HepG2 (cell line): ENCODE measurements around the gene ETHE1. TPM values are rescaled to one million over a fixed set of nuclear protein-coding genes. Genes with fewer than 3 reads are reported as not detected.

Experiments used
- ATAC-seq: fragments of 200-7000 bp; cut with Tn5 transposase; 3 replicates; pipeline ENCODE4 v1.9.1; 2020; ENCODE audit warnings: mild to moderate bottlenecking, moderate library complexity
- BruUV-seq: library from RNA; stranded (reverse); fragments of 400-500 nt; replicated peaks from 2 replicates; lab custom pipeline; 2021; lab: Mats Ljungman, UMichigan
- CTCF ChIA-PET: fragments of 300-600 bp; formaldehyde crosslinking; extraction: SDS; loops from one replicate; lab custom pipeline; 2021; ENCODE audit warnings: low total read pairs, inconsistent platforms, low intra/inter-chr PET ratio; lab: Yijun Ruan, JAX
- POLR2A ChIA-PET: fragments of 350-600 bp; sonication (Branson Sonifier 250); formaldehyde crosslinking; loops from one replicate; lab custom pipeline; 2020; ENCODE audit warnings: antibody characterized with exemption, inconsistent platforms; lab: Yijun Ruan, JAX
- DNase-seq: peaks from one replicate; pipeline ENCODE4 v3.0.0-alpha.2; 2015; ENCODE audit warnings: low spot score
- FAIRE-seq: peaks from 3 replicates; lab custom pipeline; 2011; peaks lifted over from hg19 to GRCh38; lab: Jason Lieb, UNC
- H2AFZ ChIP-seq: one replicate; pipeline ENCODE4 v1.6.1; 2011; ENCODE audit warnings: low read length, inconsistent platforms
- H3K27ac ChIP-seq: fragments of 300-600 bp; 3 replicates; pipeline ENCODE4 v1.8.0; 2011; ENCODE audit warnings: mixed run types, mild to moderate bottlenecking, mixed read lengths, low read length, inconsistent platforms; ENCODE audit not compliant: insufficient read depth; ENCODE audit errors: extremely low read length
- H3K27me3 ChIP-seq, 2 experiments: fragments of 200-600 bp in 1 of 2; 2 replicates in 1 of 2; 3 replicates in 1 of 2; pipeline versions ENCODE4 v1.6.0 to v1.8.0; 2011; ENCODE audit warnings: low read length in 2 of 2, mild to moderate bottlenecking in 2 of 2, moderate library complexity in 2 of 2, inconsistent platforms in 1 of 2; ENCODE audit not compliant: insufficient read depth in 2 of 2, control insufficient read depth in 1 of 2
- H3K36me3 ChIP-seq, 2 experiments: fragments of 200-600 bp in 1 of 2; replicated peaks in 1 of 2; 2 replicates in 1 of 2; 3 replicates in 1 of 2; pipeline versions ENCODE4 v1.5.1 to v1.8.0; 2011; ENCODE audit warnings: low read length in 2 of 2, inconsistent platforms in 1 of 2; ENCODE audit not compliant: insufficient read depth in 2 of 2, control insufficient read depth in 1 of 2
- H3K4me1 ChIP-seq: 2 replicates; pipeline ENCODE4 v1.5.1; 2012; ENCODE audit warnings: low read length, inconsistent platforms; ENCODE audit not compliant: insufficient read depth
- H3K4me2 ChIP-seq: 2 replicates; pipeline ENCODE4 v1.6.0; 2011; ENCODE audit warnings: low read depth, low read length, inconsistent platforms
- H3K4me3 ChIP-seq, 3 experiments: fragments of 200-600 bp in 1 of 3; sonication (generic), shearing (Covaris generic) in 1 of 3; replicated peaks in 1 of 3; 2 replicates each; pipeline ENCODE4 v1.5.1; 2011 to 2016; ENCODE audit warnings: low read length in 3 of 3, inconsistent platforms in 2 of 3, low read depth in 2 of 3, mild to moderate bottlenecking in 2 of 3, control low read depth in 1 of 3, mixed read lengths in 1 of 3; ENCODE audit not compliant: insufficient read depth in 1 of 3
- H3K79me2 ChIP-seq: one replicate; pipeline ENCODE4 v1.6.1; 2011; ENCODE audit warnings: low read length, inconsistent platforms; ENCODE audit not compliant: insufficient read depth
- H3K9ac ChIP-seq: 2 replicates; pipeline ENCODE4 v1.6.0; 2011; ENCODE audit warnings: mild to moderate bottlenecking, low read depth, low read length, inconsistent platforms; ENCODE audit not compliant: insufficient read depth
- H3K9me3 ChIP-seq: 2 replicates; pipeline ENCODE4 v1.5.1; 2012; ENCODE audit warnings: mild to moderate bottlenecking, low read length
- H4K20me1 ChIP-seq: 2 replicates; pipeline ENCODE4 v1.6.0; 2011; ENCODE audit warnings: inconsistent platforms, mild to moderate bottlenecking, low read length, moderate library complexity; ENCODE audit not compliant: insufficient read depth
- SIN3A ChIP-seq: IDR thresholded peaks from 2 replicates; pipeline ENCODE4 v1.6.1; 2011; ENCODE audit warnings: low read depth, mild to moderate bottlenecking, control low read depth, low read length, borderline replicate concordance
- SMAD9 ChIP-seq: sonication (generic); formaldehyde crosslinking; IDR thresholded peaks from 2 replicates; pipeline ENCODE4 v1.5.1; 2020; ENCODE audit warnings: mild to moderate bottlenecking, missing genetic modification reagents
- TBL1XR1 ChIP-seq: fragments of 150-350 bp; IDR thresholded peaks from 2 replicates; pipeline ENCODE4 v1.6.1; 2014; ENCODE audit warnings: borderline replicate concordance, low read length; ENCODE audit not compliant: partially characterized antibody
- TOPORS ChIP-seq: sonication (generic); formaldehyde crosslinking; IDR thresholded peaks from 2 replicates; pipeline ENCODE4 v1.8.0; 2023; ENCODE audit warnings: mild to moderate bottlenecking, missing genetic modification reagents
- ZFYVE20 ChIP-seq: sonication (generic); formaldehyde crosslinking; IDR thresholded peaks from 2 replicates; pipeline ENCODE4 v1.8.0; 2023; ENCODE audit warnings: low read depth, mild to moderate bottlenecking, moderate library complexity, missing genetic modification reagents, borderline replicate concordance
- ZNF331 ChIP-seq: sonication (generic); formaldehyde crosslinking; IDR thresholded peaks from 2 replicates; pipeline ENCODE4 v1.4.0; 2020; ENCODE audit warnings: missing genetic modification reagents
- ZNF34 ChIP-seq: sonication (generic); formaldehyde crosslinking; IDR thresholded peaks from 2 replicates; pipeline ENCODE4 v1.4.0; 2020; ENCODE audit warnings: mild to moderate bottlenecking, missing genetic modification reagents, borderline replicate concordance
- ZNF556 ChIP-seq: sonication (generic); formaldehyde crosslinking; IDR thresholded peaks from 2 replicates; pipeline ENCODE4 v1.4.0; 2020; ENCODE audit warnings: mild to moderate bottlenecking, missing genetic modification reagents, borderline replicate concordance
- ZNF709 ChIP-seq: sonication (generic); formaldehyde crosslinking; IDR thresholded peaks from 2 replicates; pipeline ENCODE4 v1.5.0; 2020; ENCODE audit warnings: mild to moderate bottlenecking, missing genetic modification reagents
- ZNF83 ChIP-seq: sonication (generic); formaldehyde crosslinking; IDR thresholded peaks from 2 replicates; pipeline ENCODE4 v1.4.0; 2020; ENCODE audit warnings: missing genetic modification reagents, mild to moderate bottlenecking, borderline replicate concordance
- ZSCAN22 ChIP-seq: sonication (generic); formaldehyde crosslinking; IDR thresholded peaks from 2 replicates; pipeline ENCODE4 v1.4.0; 2020; ENCODE audit warnings: mild to moderate bottlenecking, missing genetic modification reagents
- WGBS: methylation state at CpG from one replicate; pipeline ENCODE4 v1.1.6; 2017; ENCODE audit warnings: low lambda C conversion rate; 5-methylcytosine and 5-hydroxymethylcytosine counted together
- in situ Hi-C: cut with HindIII; loops from 2 replicates; pipeline ENCODE4 v1.10.0; 2017; ENCODE audit warnings: low pct_unique_long_range_greater_than_20kb; ENCODE audit not compliant: extremely low pct_ligation_motif_present
- intact Hi-C: fragments of 100-400 bp; cut with micrococcal nuclease; formaldehyde crosslinking; loops from one replicate; pipeline ENCODE4 v1.10.0; 2022; ENCODE audit not compliant: unreplicated experiment
- polyA plus RNA-seq, 8 experiments: library from polyadenylated mRNA; depleted of rRNA in 3 of 8; stranded (reverse) in 7 of 8; unstranded in 1 of 8; fragments of >200 nt; fragmentation: Illumina TruSeq in 4 of 8; extraction: Trizol in 4 of 8; gene quantifications; 2 replicates each; pipeline versions ENCODE4 v1.2.1 to v1.2.3, GENCODE V29; 2011 to 2016; ENCODE audit warnings: low read depth in 4 of 8, missing spikeins in 1 of 8, mixed read lengths in 1 of 8; ENCODE audit not compliant: insufficient read depth in 1 of 8
- total RNA-seq, 5 experiments: library from RNA; depleted of rRNA; stranded (reverse); fragments of >200 nt; fragmentation: Illumina TruSeq; extraction: Trizol; gene quantifications; 2 replicates each; pipeline ENCODE4 v1.2.3, GENCODE V29; 2016; ENCODE audit warnings: low read depth in 1 of 5
- TF ChIP-seq, protein P1 (sequence below): sonication (generic); formaldehyde crosslinking; conservative IDR thresholded peaks from 2 replicates; pipeline ENCODE4 v1.4.0; 2020; ENCODE audit warnings: mild to moderate bottlenecking, missing genetic modification reagents, moderate library complexity
- TF ChIP-seq, protein P2 (sequence below): sonication (generic); formaldehyde crosslinking; IDR thresholded peaks from 2 replicates; pipeline ENCODE4 v1.4.0; 2020; ENCODE audit warnings: missing genetic modification reagents

Gene ETHE1
- total and polyA plus RNA-seq, 2 of the 13 experiments (the other 11 are each of a cell fraction or from before 2014, with no cell fraction given) = 32.5 to 58.4 TPM

DNA sequence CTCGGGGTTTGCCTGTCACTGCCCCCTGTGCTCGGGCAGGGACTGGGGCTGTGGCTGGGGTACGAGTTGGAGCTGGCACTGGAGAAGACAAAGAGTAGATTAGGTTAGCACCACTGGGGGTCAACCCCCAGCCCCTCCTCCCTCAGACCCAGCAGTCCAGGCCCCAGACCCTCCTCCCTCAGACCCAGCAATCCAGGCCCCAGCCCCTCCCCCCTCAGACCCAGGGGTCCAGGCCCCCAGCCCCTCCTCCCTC is 25.1 kb upstream of the ETHE1 start (continued):
- TF ChIP-seq, protein P1, sequence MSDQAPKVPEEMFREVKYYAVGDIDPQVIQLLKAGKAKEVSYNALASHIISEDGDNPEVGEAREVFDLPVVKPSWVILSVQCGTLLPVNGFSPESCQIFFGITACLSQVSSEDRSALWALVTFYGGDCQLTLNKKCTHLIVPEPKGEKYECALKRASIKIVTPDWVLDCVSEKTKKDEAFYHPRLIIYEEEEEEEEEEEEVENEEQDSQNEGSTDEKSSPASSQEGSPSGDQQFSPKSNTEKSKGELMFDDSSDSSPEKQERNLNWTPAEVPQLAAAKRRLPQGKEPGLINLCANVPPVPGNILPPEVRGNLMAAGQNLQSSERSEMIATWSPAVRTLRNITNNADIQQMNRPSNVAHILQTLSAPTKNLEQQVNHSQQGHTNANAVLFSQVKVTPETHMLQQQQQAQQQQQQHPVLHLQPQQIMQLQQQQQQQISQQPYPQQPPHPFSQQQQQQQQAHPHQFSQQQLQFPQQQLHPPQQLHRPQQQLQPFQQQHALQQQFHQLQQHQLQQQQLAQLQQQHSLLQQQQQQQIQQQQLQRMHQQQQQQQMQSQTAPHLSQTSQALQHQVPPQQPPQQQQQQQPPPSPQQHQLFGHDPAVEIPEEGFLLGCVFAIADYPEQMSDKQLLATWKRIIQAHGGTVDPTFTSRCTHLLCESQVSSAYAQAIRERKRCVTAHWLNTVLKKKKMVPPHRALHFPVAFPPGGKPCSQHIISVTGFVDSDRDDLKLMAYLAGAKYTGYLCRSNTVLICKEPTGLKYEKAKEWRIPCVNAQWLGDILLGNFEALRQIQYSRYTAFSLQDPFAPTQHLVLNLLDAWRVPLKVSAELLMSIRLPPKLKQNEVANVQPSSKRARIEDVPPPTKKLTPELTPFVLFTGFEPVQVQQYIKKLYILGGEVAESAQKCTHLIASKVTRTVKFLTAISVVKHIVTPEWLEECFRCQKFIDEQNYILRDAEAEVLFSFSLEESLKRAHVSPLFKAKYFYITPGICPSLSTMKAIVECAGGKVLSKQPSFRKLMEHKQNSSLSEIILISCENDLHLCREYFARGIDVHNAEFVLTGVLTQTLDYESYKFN (CRISPR knock-in tag) = no peak

GRCh38 chr19:43551399-43552197 is 24.6 kb upstream of the ETHE1 start:
- Histone ChIP-seq H4K20me1 (no peaks in the 10 kb centered on the region), H3K27ac (no peak overlapping the region), H3K9me3 (no peaks in the 10 kb centered on the region), H3K4me1 (no peaks in the 10 kb centered on the region), H3K9ac (no peak overlapping the region), H3K79me2 (no peaks in the 10 kb centered on the region), H3K4me2 (no peak overlapping the region), H3K4me3 (no peak overlapping the region), H3K36me3 (peaks cover 18 to 47% of the 10 kb centered on the region in 2 experiments; a peak in 4 of 5 replicates), H2AFZ (no peak overlapping the region), H3K27me3 (no peaks in the 10 kb centered on the region)
- DNase-seq (no peak), FAIRE-seq (no peak), ATAC-seq (no peak)
- TF ChIP-seq TOPORS (CRISPR knock-in tag) (no peak), TBL1XR1 (no peak), ZFYVE20 (CRISPR knock-in tag) (no peak), ZSCAN22 (no peak), ZNF556 (CRISPR knock-in tag) (no peak), ZNF331 (no peak), SMAD9 (CRISPR knock-in tag) (no peak), ZNF709 (CRISPR knock-in tag) (no peak), ZNF83 (no peak), ZNF34 (no peak), SIN3A (no peak)
- TF ChIP-seq, protein P2, sequence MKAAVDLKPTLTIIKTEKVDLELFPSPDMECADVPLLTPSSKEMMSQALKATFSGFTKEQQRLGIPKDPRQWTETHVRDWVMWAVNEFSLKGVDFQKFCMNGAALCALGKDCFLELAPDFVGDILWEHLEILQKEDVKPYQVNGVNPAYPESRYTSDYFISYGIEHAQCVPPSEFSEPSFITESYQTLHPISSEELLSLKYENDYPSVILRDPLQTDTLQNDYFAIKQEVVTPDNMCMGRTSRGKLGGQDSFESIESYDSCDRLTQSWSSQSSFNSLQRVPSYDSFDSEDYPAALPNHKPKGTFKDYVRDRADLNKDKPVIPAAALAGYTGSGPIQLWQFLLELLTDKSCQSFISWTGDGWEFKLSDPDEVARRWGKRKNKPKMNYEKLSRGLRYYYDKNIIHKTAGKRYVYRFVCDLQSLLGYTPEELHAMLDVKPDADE (CRISPR knock-in tag) = no peak
- BruUV-seq = no TSS peak
- WGBS = 92% methylated on average over 20 of the region's 23 CpGs
- intact Hi-C loops = no loop called here
- ChIA-PET CTCF (no interaction called here), POLR2A (no interaction called here)
- in situ Hi-C loops = no loop called here
